Measurements from ENCODE around the gene MPV17. TPM values are rescaled to one million over a fixed set of nuclear protein-coding genes. Genes with fewer than 3 reads are reported as not detected.
A peak's percentile ranks its signal among the peaks of the same experiment; 100 is the strongest.

Gene MPV17
- total and polyA plus RNA-seq, 2 of the 13 experiments (the other 11 are each of a cell fraction or from before 2014, with no cell fraction given), result 48.9 to 129 TPM

DNA sequence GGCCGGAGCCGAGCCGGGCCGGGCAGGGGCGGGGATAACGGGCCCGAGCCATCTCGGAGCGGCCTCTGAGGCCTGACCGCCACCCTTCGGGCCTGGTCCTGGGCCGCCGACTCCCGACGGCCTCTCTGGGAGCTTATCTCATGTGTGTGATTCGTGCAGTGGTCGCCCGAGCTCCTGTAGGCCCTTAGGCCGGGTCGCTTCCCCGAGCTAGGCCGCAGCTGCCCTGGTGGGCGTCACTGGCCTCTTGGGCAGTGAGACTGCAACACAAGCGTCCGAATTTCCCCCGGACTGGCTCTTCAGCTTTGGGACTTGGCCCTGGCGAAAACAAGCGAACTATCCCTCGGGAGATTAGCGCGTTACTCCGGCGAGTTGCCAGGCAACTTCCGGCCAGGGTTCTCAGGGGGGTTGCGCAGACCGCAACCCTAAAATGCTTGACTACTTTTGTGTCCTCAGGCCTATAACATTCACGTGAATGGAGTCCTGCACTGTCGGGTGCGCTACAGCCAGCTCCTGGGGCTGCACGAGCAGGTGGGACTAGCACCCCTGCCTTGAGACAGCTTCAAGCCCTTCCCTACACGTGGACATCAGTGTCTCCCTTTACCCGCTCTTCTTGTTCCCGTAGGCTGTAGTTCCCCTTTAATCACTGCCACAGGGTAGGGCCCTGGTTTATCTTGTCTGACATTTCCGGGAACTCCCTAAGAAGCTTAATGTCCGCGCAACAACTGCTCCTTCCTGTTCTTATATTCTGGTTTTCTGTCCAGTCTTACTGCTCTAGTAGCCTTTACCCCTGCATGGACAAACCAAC is 48.1 kb upstream of the MPV17 start (continued):
- TF ChIP-seq, protein P1, sequence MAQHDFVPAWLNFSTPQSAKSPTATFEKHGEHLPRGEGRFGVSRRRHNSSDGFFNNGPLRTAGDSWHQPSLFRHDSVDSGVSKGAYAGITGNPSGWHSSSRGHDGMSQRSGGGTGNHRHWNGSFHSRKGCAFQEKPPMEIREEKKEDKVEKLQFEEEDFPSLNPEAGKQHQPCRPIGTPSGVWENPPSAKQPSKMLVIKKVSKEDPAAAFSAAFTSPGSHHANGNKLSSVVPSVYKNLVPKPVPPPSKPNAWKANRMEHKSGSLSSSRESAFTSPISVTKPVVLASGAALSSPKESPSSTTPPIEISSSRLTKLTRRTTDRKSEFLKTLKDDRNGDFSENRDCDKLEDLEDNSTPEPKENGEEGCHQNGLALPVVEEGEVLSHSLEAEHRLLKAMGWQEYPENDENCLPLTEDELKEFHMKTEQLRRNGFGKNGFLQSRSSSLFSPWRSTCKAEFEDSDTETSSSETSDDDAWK (CRISPR knock-in tag; IDR thresholded peaks at IDR 0.05), result no peak
- no peak for TF ChIP-seq MAFF (IDR thresholded peaks at IDR 0.05; ENCODE audit: low read depth, low read length)
- no peak for TF ChIP-seq POGZ (CRISPR knock-in tag; IDR thresholded peaks at IDR 0.05)
- TF ChIP-seq ZNF616 (CRISPR knock-in tag; IDR thresholded peaks at IDR 0.05; ENCODE audit: low read depth), result peak; percentile 21; the same call in 1 of the 2 replicates
- TF ChIP-seq MEF2D (CRISPR knock-in tag; IDR thresholded peaks at IDR 0.05), result no peak
- 0 out of 2 replicates have a peak, but pooled peaks have one; percentile 2 for TF ChIP-seq ZNF660 (CRISPR knock-in tag; IDR thresholded peaks at IDR 0.05; ENCODE audit: borderline replicate concordance, low read depth)
- TF ChIP-seq, protein P2, sequence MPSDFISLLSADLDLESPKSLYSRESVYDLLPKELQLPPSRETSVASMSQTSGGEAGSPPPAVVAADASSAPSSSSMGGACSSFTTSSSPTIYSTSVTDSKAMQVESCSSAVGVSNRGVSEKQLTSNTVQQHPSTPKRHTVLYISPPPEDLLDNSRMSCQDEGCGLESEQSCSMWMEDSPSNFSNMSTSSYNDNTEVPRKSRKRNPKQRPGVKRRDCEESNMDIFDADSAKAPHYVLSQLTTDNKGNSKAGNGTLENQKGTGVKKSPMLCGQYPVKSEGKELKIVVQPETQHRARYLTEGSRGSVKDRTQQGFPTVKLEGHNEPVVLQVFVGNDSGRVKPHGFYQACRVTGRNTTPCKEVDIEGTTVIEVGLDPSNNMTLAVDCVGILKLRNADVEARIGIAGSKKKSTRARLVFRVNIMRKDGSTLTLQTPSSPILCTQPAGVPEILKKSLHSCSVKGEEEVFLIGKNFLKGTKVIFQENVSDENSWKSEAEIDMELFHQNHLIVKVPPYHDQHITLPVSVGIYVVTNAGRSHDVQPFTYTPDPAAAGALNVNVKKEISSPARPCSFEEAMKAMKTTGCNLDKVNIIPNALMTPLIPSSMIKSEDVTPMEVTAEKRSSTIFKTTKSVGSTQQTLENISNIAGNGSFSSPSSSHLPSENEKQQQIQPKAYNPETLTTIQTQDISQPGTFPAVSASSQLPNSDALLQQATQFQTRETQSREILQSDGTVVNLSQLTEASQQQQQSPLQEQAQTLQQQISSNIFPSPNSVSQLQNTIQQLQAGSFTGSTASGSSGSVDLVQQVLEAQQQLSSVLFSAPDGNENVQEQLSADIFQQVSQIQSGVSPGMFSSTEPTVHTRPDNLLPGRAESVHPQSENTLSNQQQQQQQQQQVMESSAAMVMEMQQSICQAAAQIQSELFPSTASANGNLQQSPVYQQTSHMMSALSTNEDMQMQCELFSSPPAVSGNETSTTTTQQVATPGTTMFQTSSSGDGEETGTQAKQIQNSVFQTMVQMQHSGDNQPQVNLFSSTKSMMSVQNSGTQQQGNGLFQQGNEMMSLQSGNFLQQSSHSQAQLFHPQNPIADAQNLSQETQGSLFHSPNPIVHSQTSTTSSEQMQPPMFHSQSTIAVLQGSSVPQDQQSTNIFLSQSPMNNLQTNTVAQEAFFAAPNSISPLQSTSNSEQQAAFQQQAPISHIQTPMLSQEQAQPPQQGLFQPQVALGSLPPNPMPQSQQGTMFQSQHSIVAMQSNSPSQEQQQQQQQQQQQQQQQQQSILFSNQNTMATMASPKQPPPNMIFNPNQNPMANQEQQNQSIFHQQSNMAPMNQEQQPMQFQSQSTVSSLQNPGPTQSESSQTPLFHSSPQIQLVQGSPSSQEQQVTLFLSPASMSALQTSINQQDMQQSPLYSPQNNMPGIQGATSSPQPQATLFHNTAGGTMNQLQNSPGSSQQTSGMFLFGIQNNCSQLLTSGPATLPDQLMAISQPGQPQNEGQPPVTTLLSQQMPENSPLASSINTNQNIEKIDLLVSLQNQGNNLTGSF (CRISPR knock-in tag; IDR thresholded peaks at IDR 0.05), result no peak
- no peak; the same call in 1 of the 2 replicates for TF ChIP-seq ARID2 (CRISPR knock-in tag; IDR thresholded peaks at IDR 0.05; ENCODE audit: borderline replicate concordance)
- TF ChIP-seq ZNF253 (CRISPR knock-in tag; IDR thresholded peaks at IDR 0.05; ENCODE audit: borderline replicate concordance), result peak; percentile 93; the same call in 1 of the 2 replicates
- no peak for TF ChIP-seq SOX13 (IDR thresholded peaks at IDR 0.05)
- 0 out of 4 replicates have a peak, but pooled peaks of 1 of the 2 experiments have one; percentile 2 for TF ChIP-seq SOX13 (CRISPR knock-in tag; conservative IDR thresholded peaks at IDR 0.05 in 1 of 2, IDR thresholded peaks at IDR 0.05 in 1 of 2)
- peak; percentile 57; the same call in 1 of the 2 replicates for TF ChIP-seq ZNF547 (CRISPR knock-in tag; IDR thresholded peaks at IDR 0.05)
- no peak for TF ChIP-seq ZNF143 (CRISPR knock-in tag; IDR thresholded peaks at IDR 0.05)
- TF ChIP-seq TOPORS (CRISPR knock-in tag; IDR thresholded peaks at IDR 0.05), result no peak
- TF ChIP-seq, protein P3, sequence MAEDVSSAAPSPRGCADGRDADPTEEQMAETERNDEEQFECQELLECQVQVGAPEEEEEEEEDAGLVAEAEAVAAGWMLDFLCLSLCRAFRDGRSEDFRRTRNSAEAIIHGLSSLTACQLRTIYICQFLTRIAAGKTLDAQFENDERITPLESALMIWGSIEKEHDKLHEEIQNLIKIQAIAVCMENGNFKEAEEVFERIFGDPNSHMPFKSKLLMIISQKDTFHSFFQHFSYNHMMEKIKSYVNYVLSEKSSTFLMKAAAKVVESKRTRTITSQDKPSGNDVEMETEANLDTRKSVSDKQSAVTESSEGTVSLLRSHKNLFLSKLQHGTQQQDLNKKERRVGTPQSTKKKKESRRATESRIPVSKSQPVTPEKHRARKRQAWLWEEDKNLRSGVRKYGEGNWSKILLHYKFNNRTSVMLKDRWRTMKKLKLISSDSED (CRISPR knock-in tag; IDR thresholded peaks at IDR 0.05), result no peak

All from HepG2 (cell line).